H1 (cell line): ENCODE measurements around the gene RASA1. TPM values are rescaled to one million over a fixed set of nuclear protein-coding genes. Genes with fewer than 3 reads are reported as not detected.

Source experiments
- BACH1 ChIP-seq: IDR thresholded peaks from 2 replicates; pipeline ENCODE4 v1.6.1; 2012; ENCODE audit warnings: low read length, improper control_type of control experiment
- KDM4A ChIP-seq: IDR thresholded peaks from one replicate; pipeline ENCODE4 v1.7.1; 2012; ENCODE audit warnings: low read depth, mild to moderate bottlenecking, moderate library complexity, low read length, inconsistent platforms; ENCODE audit not compliant: severe bottlenecking
- POU5F1 ChIP-seq: IDR thresholded peaks from 2 replicates; pipeline ENCODE4 v1.6.1; 2011; ENCODE audit warnings: low read depth, mild to moderate bottlenecking, low read length, moderate library complexity
- YY1 ChIP-seq: IDR thresholded peaks from 2 replicates; pipeline ENCODE4 v1.6.1; 2011; ENCODE audit warnings: low read depth, mild to moderate bottlenecking, low read length
- polyA plus RNA-seq, 7 experiments: library from polyadenylated mRNA; depleted of rRNA in 3 of 7; stranded (reverse) in 5 of 7; unstranded in 2 of 7; fragments of >200 nt in 5 of 7; fragments of 200-250 nt in 2 of 7; gene quantifications; 1 replicate in 5 of 7; 2 replicates in 1 of 7; 4 replicates in 1 of 7; pipeline versions ENCODE4 v1.2.1 to v1.2.3, GENCODE V29; 2011 to 2013; ENCODE audit warnings: missing spikeins in 2 of 7, mixed read lengths in 2 of 7
- total RNA-seq: library from RNA; stranded (reverse); fragmentation: NEBNext Ultra II Directional; extraction: Animal tissue kit (Norgen Biotek cat#: 25700); gene quantifications from 2 replicates; pipeline ENCODE4 v1.2.1, GENCODE V29; 2021

The RASA1 gene
- total and polyA plus RNA-seq, 2 of the 8 experiments (the other 6 are each of a cell fraction or from before 2014, with no cell fraction given): 15.9 to 33.8 TPM

- TF ChIP-seq POU5F1: no peak
- TF ChIP-seq KDM4A: no peak
- no peak for TF ChIP-seq YY1
- no peak for TF ChIP-seq BACH1
Observed at GRCh38 chr5:87372705-87373104, 105.0 kb downstream of the RASA1 start (continued).
